Nephron (organoid): Measurements from ENCODE around the gene TRIM42.

ENCODE experiments used
- H3K27ac Mint-ChIP-seq, 3 experiments: 2 replicates each; pipeline ENCODE4 v1.8.0; 2020; ENCODE audit warnings: mixed read lengths in 3 of 3, mild to moderate bottlenecking in 2 of 3, moderate library complexity in 1 of 3
- H3K27me3 Mint-ChIP-seq: 2 replicates; pipeline ENCODE4 v1.8.0; 2021; ENCODE audit warnings: low read depth, mild to moderate bottlenecking, moderate library complexity, mixed read lengths
- H3K36me3 Mint-ChIP-seq: 2 replicates; pipeline ENCODE4 v1.8.0; 2020; ENCODE audit warnings: low read depth, mixed read lengths
- H3K4me1 Mint-ChIP-seq: 2 replicates; pipeline ENCODE4 v1.8.0; 2020; ENCODE audit warnings: mixed read lengths
- H3K4me3 Mint-ChIP-seq, 3 experiments: 2 replicates each; pipeline ENCODE4 v1.8.0; 2020; ENCODE audit warnings: mild to moderate bottlenecking in 3 of 3, mixed read lengths in 3 of 3, moderate library complexity in 2 of 3
- H3K9me3 Mint-ChIP-seq: 2 replicates; pipeline ENCODE4 v1.8.0; 2020; ENCODE audit warnings: mixed read lengths
- CTCF ChIP-seq, 3 experiments: fragments of 200-600 bp; sonication (generic); IDR thresholded peaks; one replicate each; pipeline ENCODE4 v1.5.0; 2021; ENCODE audit warnings: antibody characterized with exemption in 3 of 3; ENCODE audit not compliant: unreplicated experiment in 3 of 3

TRIM42 gene

GRCh38 chr3:140686948-140687347, 9.1 kb downstream of the TRIM42 start:
- TF ChIP-seq CTCF (IDR thresholded peaks at IDR 0.05; ENCODE audit: unreplicated experiment in 3 of 3) = no peak
- H3K27ac Mint-ChIP-seq = no peak overlapping the region
- no peak overlapping the region for H3K4me3 Mint-ChIP-seq
- no peaks in the 10 kb centered on the region for H3K36me3 Mint-ChIP-seq
- no peaks in the 10 kb centered on the region for H3K27me3 Mint-ChIP-seq
- H3K9me3 Mint-ChIP-seq = no peaks in the 10 kb centered on the region
- no peaks in the 10 kb centered on the region for H3K4me1 Mint-ChIP-seq

- no peaks in the 10 kb centered on the region for H3K36me3 Mint-ChIP-seq
- no peak overlapping the region for H3K4me3 Mint-ChIP-seq
- no peak overlapping the region for H3K27ac Mint-ChIP-seq
- H3K9me3 Mint-ChIP-seq = no peaks in the 10 kb centered on the region
- H3K27me3 Mint-ChIP-seq = no peaks in the 10 kb centered on the region
- TF ChIP-seq CTCF (IDR thresholded peaks at IDR 0.05; ENCODE audit: unreplicated experiment in 3 of 3) = no peak
- H3K4me1 Mint-ChIP-seq = no peaks in the 10 kb centered on the region
Observed at GRCh38 chr3:140695361-140696061, 17.6 kb downstream of the TRIM42 start.

GRCh38 chr3:140699516-140700231, 21.8 kb downstream of the TRIM42 start:
- Mint-ChIP-seq H3K27me3 (peaks cover 7% of the 10 kb centered on the region), H3K4me1 (no peaks in the 10 kb centered on the region), H3K36me3 (no peaks in the 10 kb centered on the region), H3K9me3 (no peaks in the 10 kb centered on the region), H3K4me3 (no peak overlapping the region), H3K27ac (no peak overlapping the region)
- no peak for TF ChIP-seq CTCF (IDR thresholded peaks at IDR 0.05; ENCODE audit: unreplicated experiment in 3 of 3)

- Mint-ChIP-seq H3K27ac (no peak overlapping the region), H3K9me3 (peaks cover 3% of the 10 kb centered on the region), H3K27me3 (peaks cover 7% of the 10 kb centered on the region), H3K4me3 (no peak overlapping the region), H3K4me1 (no peaks in the 10 kb centered on the region), H3K36me3 (no peaks in the 10 kb centered on the region)
- TF ChIP-seq CTCF (IDR thresholded peaks at IDR 0.05; ENCODE audit: unreplicated experiment in 3 of 3) = no peak
Observed at GRCh38 chr3:140702281-140702680, 24.4 kb downstream of the TRIM42 start.

GRCh38 chr3:140703496-140703895, 25.6 kb downstream of the TRIM42 start:
- no peak for TF ChIP-seq CTCF (IDR thresholded peaks at IDR 0.05; ENCODE audit: unreplicated experiment in 3 of 3)
- Mint-ChIP-seq H3K4me1 (no peaks in the 10 kb centered on the region), H3K27me3 (peaks cover 7% of the 10 kb centered on the region), H3K27ac (no peak overlapping the region), H3K36me3 (no peaks in the 10 kb centered on the region), H3K9me3 (peaks cover 3% of the 10 kb centered on the region), H3K4me3 (no peak overlapping the region)

GRCh38 chr3:140704733-140705132, 26.9 kb downstream of the TRIM42 start:
- peaks cover 3% of the 10 kb centered on the region for H3K9me3 Mint-ChIP-seq
- no peak overlapping the region for H3K27ac Mint-ChIP-seq
- H3K4me1 Mint-ChIP-seq = no peaks in the 10 kb centered on the region
- no peak for TF ChIP-seq CTCF (IDR thresholded peaks at IDR 0.05; ENCODE audit: unreplicated experiment in 3 of 3)
- H3K27me3 Mint-ChIP-seq = peaks cover 11% of the 10 kb centered on the region
- H3K4me3 Mint-ChIP-seq = no peak overlapping the region
- no peaks in the 10 kb centered on the region for H3K36me3 Mint-ChIP-seq
